ENCODE measurements around the gene AFF1.
"Not testable (repeated sequence)": the region's sequence is repeated elsewhere in the genome, so short reads cannot be mapped to it uniquely, and the experiment has no call there.

AFF1 gene

DNA sequence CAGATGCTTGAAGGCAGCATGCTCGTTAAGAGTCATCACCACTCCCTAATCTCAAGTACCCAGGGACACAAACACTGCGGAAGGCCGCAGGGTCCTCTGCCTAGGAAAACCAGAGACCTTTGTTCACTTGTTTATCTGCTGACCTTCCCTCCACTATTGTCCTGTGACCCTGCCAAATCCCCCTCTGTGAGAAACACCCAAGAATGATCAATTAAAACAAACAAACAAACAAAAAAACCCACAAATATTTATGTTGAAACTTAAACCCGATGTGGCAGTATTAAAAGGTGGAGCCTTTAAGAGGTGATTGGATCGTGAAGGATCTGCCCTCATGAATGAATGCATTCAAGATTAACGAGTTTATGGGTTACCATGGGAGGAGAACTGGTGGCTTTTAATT, 61.7 kb downstream of the AFF1 start:
- H3K9me3 ChIP-seq (ENCODE audit: control insufficient read depth, insufficient read depth, low read length); H3K9ac ChIP-seq (ENCODE audit: low read depth, low read length); H3K36me3 ChIP-seq (ENCODE audit: insufficient read depth, low read length): not testable (repeated sequence)
- peaks cover 26% of the 10 kb centered on the region for H3K4me1 ChIP-seq (ENCODE audit: insufficient read depth, low read length)

DNA sequence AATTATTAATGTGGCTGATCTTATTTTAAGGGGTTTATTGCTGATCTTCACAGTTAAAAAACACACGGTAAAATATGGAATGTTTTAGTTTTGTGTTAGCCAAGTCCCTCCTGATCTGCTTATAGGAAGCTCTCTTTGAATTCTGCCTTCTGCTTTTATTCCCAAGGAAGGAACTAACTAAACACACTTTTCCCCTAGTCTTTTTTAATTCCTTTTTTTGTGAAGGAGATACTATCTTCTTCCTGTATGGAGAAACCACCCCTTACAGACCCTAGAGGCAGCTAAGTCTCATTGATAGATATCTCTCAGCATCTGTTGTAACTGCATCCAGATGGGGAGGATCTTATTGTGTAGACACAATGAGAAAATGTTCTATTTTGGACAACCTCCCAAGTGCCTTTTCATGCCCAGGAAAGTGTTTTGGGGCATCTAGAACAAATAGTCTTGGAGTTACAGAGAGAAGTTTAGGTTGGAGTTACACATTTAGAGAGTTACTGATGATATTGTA, 64.4 kb downstream of the AFF1 start:
- no peak overlapping the region for H3K9ac ChIP-seq (ENCODE audit: low read depth, low read length)
- peaks cover 47% of the 10 kb centered on the region for H3K4me1 ChIP-seq (ENCODE audit: insufficient read depth, low read length)

DNA sequence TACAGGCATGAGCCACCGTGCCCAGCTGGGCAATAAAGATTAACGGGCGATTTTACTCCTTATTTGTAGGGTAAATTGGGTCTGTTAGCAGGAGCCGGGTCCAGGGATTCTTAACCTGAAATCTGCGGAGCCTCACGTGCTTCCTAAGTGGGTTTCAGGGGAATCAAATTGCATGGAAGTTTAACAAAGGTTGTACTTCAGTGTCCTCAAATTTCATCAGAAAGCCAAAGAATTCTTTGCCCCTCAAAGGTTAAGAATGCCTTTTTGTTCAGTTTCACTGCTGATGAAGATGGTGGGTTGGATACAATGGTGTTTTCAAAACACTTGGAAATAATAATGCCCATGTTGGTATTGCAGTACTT, 67.9 kb downstream of the AFF1 start:
- Histone ChIP-seq H3K36me3 (ENCODE audit: insufficient read depth, low read length) (no peaks in the 10 kb centered on the region), H3K9me3 (ENCODE audit: control insufficient read depth, insufficient read depth, low read length) (no peaks in the 10 kb centered on the region), H3K9ac (ENCODE audit: low read depth, low read length) (no peak overlapping the region), H3K4me1 (ENCODE audit: insufficient read depth, low read length) (peaks cover 50% of the 10 kb centered on the region)

More for the DNA sequence above, 64.4 kb downstream of the AFF1 start:
- Histone ChIP-seq H3K9me3 (ENCODE audit: control insufficient read depth, insufficient read depth, low read length) (no peaks in the 10 kb centered on the region), H3K36me3 (ENCODE audit: insufficient read depth, low read length) (no peaks in the 10 kb centered on the region)

DNA sequence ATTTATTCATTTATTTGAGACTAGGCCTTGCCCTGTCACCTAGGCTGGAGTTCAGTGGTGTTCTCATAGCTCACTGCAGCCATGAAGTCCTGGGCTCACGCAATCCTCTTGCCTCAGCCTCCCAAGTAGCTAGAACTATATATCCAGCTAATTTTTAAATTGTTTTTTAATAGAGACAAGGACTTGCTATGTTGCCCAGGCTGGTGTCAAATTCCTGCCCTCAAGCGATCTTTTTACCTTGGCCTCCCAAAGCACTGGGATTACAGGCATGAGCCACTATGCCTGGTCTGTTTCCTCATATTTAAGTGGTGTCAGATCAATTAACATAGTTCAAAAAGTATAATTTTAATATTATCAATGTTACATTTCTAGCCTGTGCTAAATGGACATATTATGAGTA, 68.5 kb downstream of the AFF1 start:
- Histone ChIP-seq H3K9ac (ENCODE audit: low read depth, low read length) (no peak overlapping the region), H3K36me3 (ENCODE audit: insufficient read depth, low read length) (no peaks in the 10 kb centered on the region), H3K9me3 (ENCODE audit: control insufficient read depth, insufficient read depth, low read length) (no peaks in the 10 kb centered on the region), H3K4me1 (ENCODE audit: insufficient read depth, low read length) (peaks cover 44% of the 10 kb centered on the region)

DNA sequence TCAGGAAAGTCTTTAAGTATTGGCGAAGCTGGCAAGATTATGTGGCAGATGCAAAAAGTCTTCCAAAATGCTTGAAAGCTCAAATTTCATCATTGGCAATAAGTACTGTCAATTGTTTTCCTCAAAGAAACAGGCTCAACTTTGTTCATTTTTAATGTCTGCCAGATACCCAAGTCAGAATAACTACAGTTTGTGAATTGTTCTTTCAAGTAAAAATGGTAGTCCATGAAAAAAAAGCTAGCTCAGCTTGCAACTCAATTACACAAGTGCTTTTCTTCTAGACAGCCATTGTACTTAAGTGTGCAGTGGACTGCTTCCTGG, 70.5 kb downstream of the AFF1 start:
- H3K9me3 ChIP-seq (ENCODE audit: control insufficient read depth, insufficient read depth, low read length), result no peaks in the 10 kb centered on the region
- peaks cover 45% of the 10 kb centered on the region for H3K4me1 ChIP-seq (ENCODE audit: insufficient read depth, low read length)
- H3K36me3 ChIP-seq (ENCODE audit: insufficient read depth, low read length), result no peaks in the 10 kb centered on the region
- H3K9ac ChIP-seq (ENCODE audit: low read depth, low read length), result no peak overlapping the region

- no peaks in the 10 kb centered on the region for H3K9me3 ChIP-seq (ENCODE audit: control insufficient read depth, insufficient read depth, low read length)
- peak overlapping the region; percentile 89 for H3K9ac ChIP-seq (ENCODE audit: low read depth, low read length)
- H3K36me3 ChIP-seq (ENCODE audit: insufficient read depth, low read length), result no peaks in the 10 kb centered on the region
- peaks cover 45% of the 10 kb centered on the region for H3K4me1 ChIP-seq (ENCODE audit: insufficient read depth, low read length)
Measured at GRCh38 chr4:87005690-87006425, 71.0 kb downstream of the AFF1 start.

DNA sequence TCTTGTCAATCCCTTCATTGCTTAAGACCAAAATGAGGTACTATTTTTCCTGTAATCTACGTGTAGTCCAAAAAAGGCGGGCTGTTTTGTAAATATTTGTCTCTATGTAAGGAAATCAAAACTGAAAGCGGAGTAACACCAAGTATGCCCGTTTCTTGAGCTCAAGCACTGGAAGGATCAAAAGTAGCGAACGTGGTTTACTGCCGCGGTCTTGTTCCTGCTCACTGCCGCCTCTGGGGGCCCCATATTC, 71.5 kb downstream of the AFF1 start:
- H3K4me1 ChIP-seq (ENCODE audit: insufficient read depth, low read length), result peaks cover 47% of the 10 kb centered on the region
- H3K9me3 ChIP-seq (ENCODE audit: control insufficient read depth, insufficient read depth, low read length), result no peaks in the 10 kb centered on the region
- H3K36me3 ChIP-seq (ENCODE audit: insufficient read depth, low read length), result no peaks in the 10 kb centered on the region
- H3K9ac ChIP-seq (ENCODE audit: low read depth, low read length), result peak overlapping the region; percentile 89

DNA sequence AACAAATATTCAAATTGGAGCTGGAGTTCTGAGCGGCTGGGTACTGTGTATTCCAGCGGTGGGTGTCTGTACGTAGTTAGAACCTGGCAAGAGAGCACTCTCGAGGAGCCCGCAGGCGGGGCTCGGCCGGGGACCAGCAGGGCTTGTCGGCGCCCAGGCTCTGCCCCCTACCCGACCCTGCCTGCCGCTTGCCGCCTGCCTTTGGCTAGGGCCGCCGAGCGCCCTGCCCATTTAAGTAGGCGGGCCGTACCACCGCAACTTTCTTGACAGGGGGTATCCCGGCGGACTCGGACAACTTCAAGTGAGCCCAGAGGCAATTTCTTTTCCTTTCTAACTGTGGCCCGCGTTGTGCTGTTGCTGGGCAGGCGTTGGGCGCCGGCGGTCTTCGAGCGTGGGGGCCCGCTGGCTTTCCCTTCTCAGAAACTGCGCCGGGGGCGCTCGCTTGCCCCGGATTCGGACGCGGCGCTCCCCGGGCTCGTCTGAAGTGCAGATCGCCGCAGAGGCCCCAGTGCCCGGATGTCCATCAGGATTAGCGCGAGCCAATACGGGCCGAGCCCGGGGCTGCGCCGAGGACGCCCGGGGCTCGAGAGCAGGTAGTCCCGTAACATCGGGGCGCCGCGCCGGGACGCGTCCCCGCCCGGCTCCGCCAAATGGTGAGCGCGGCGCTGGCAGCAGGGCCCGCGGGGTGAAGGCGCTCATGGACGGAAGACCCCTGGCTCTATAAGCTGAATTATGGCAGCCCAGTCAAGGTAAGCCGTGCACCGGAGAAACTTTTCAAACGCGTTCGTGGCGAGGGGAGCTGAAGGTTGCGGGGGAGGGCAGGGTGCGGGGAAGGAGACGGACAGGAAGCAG, 72.1 kb downstream of the AFF1 start:
- Histone ChIP-seq H3K36me3 (ENCODE audit: insufficient read depth, low read length) (no peaks in the 10 kb centered on the region), H3K9me3 (ENCODE audit: control insufficient read depth, insufficient read depth, low read length) (no peaks in the 10 kb centered on the region), H3K9ac (ENCODE audit: low read depth, low read length) (peak overlapping the region; percentile 89), H3K4me1 (ENCODE audit: insufficient read depth, low read length) (peaks cover 42% of the 10 kb centered on the region)

- no peaks in the 10 kb centered on the region for H3K9me3 ChIP-seq (ENCODE audit: control insufficient read depth, insufficient read depth, low read length)
- H3K4me1 ChIP-seq (ENCODE audit: insufficient read depth, low read length), result peaks cover 43% of the 10 kb centered on the region
- H3K36me3 ChIP-seq (ENCODE audit: insufficient read depth, low read length), result no peaks in the 10 kb centered on the region
- H3K9ac ChIP-seq (ENCODE audit: low read depth, low read length), result peak overlapping the region; percentile 89
Measured at GRCh38 chr4:87007528-87008446, 73.0 kb downstream of the AFF1 start.

- H3K9me3 ChIP-seq (ENCODE audit: control insufficient read depth, insufficient read depth, low read length), result no peaks in the 10 kb centered on the region
- no peaks in the 10 kb centered on the region for H3K36me3 ChIP-seq (ENCODE audit: insufficient read depth, low read length)
- H3K4me1 ChIP-seq (ENCODE audit: insufficient read depth, low read length), result peaks cover 43% of the 10 kb centered on the region
- H3K9ac ChIP-seq (ENCODE audit: low read depth, low read length), result no peak overlapping the region
Measured at GRCh38 chr4:87009095-87009648, 74.4 kb downstream of the AFF1 start.

GRCh38 chr4:87010192-87010591, 75.4 kb downstream of the AFF1 start:
- Histone ChIP-seq H3K4me1 (ENCODE audit: insufficient read depth, low read length) (peaks cover 53% of the 10 kb centered on the region), H3K9ac (ENCODE audit: low read depth, low read length) (no peak overlapping the region), H3K36me3 (ENCODE audit: insufficient read depth, low read length) (no peaks in the 10 kb centered on the region), H3K9me3 (ENCODE audit: control insufficient read depth, insufficient read depth, low read length) (no peaks in the 10 kb centered on the region)

GRCh38 chr4:87011340-87012034, 76.7 kb downstream of the AFF1 start:
- Histone ChIP-seq H3K36me3 (ENCODE audit: insufficient read depth, low read length) (no peaks in the 10 kb centered on the region), H3K9ac (ENCODE audit: low read depth, low read length) (peak overlapping the region; percentile 28), H3K9me3 (ENCODE audit: control insufficient read depth, insufficient read depth, low read length) (no peaks in the 10 kb centered on the region), H3K4me1 (ENCODE audit: insufficient read depth, low read length) (peaks cover 54% of the 10 kb centered on the region)

- no peak overlapping the region for H3K9ac ChIP-seq (ENCODE audit: low read depth, low read length)
- H3K9me3 ChIP-seq (ENCODE audit: control insufficient read depth, insufficient read depth, low read length), result no peaks in the 10 kb centered on the region
- H3K4me1 ChIP-seq (ENCODE audit: insufficient read depth, low read length), result peaks cover 54% of the 10 kb centered on the region
Measured at GRCh38 chr4:87012265-87012953, 77.6 kb downstream of the AFF1 start.

More at GRCh38 chr4:87012265-87012953, 77.6 kb downstream of the AFF1 start:
- H3K36me3 ChIP-seq (ENCODE audit: insufficient read depth, low read length), result no peaks in the 10 kb centered on the region
